ENCODE measurements around the gene ANKS4B. TPM values are rescaled to one million over a fixed set of nuclear protein-coding genes. Genes with fewer than 3 reads are reported as not detected.
A peak's percentile ranks its signal among the peaks of the same experiment; 100 is the strongest.
"Not testable (repeated sequence)": the region's sequence is repeated elsewhere in the genome, so short reads cannot be mapped to it uniquely, and the experiment has no call there.

The ANKS4B gene
- total RNA-seq, 8 experiments from 2014 or later: 0.05 to 0.43 (median 0.10) TPM; not detected in 1

DNA sequence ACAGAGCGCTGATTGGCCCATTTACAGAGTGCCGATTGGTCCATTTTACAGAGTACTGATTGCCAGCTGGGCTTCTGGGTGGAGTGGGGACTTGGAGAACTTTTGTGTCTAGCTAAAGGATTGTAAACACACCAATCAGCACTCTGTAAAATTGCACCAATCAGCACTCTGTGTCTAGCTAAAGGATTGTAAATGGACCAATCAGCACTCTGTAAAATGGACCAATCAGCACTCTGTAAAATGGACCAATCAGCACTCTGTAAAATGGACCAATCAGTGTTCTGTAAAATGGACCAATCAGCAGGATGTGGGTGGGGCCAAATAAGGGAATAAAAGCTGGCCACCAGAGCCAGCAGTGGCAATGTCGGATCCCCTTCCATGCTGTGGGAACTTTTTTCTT lies 56.3 kb downstream of the ANKS4B start:
- H3K4me3 ChIP-seq; ATAC-seq (replicated peaks in 6 of 8); H3K4me1 ChIP-seq (replicated peaks in 1 of 2); H3K27ac ChIP-seq: not testable (repeated sequence)
- in situ Hi-C loops (cut with MboI; ENCODE audit: low pct_unique_long_range_greater_than_20kb in 2 of 9, low sequenced_read_pairs in 9 of 9, unreplicated experiment in 9 of 9): loop anchor here in 5 of 9 experiments (10.0 to 25.0 kb wide), 3 partner anchors 102 to 477 kb away; partner anchors contain the start of genes ERI2 (in 1 of the 5) and REXO5 (in 1 of the 5)
- WGBS, 10 experiments: 73 to 100% (median 93%) methylated on average over 1 to 3 of the region's 3 CpGs; no CpG with 5 or more reads in 4 of the 10 experiments

- 0 to 30% (median 3%) methylated on average over 2 to 32 of the region's 36 CpGs for WGBS, 10 experiments
- in situ Hi-C loops (cut with MboI; ENCODE audit: low pct_unique_long_range_greater_than_20kb in 2 of 9, low sequenced_read_pairs in 9 of 9, unreplicated experiment in 9 of 9): no loop called here
- H3K27ac ChIP-seq: no peak overlapping the region
- ATAC-seq (replicated peaks in 6 of 8): peak; percentile 70 to 97 (median 94)
- H3K4me3 ChIP-seq: peak overlapping the region; percentile 35 to 57 (median 44)
- no peaks in the 10 kb centered on the region for H3K4me1 ChIP-seq (replicated peaks in 1 of 2)
Observed at GRCh38 chr16:21300309-21301167, 67.0 kb downstream of the ANKS4B start.

DNA sequence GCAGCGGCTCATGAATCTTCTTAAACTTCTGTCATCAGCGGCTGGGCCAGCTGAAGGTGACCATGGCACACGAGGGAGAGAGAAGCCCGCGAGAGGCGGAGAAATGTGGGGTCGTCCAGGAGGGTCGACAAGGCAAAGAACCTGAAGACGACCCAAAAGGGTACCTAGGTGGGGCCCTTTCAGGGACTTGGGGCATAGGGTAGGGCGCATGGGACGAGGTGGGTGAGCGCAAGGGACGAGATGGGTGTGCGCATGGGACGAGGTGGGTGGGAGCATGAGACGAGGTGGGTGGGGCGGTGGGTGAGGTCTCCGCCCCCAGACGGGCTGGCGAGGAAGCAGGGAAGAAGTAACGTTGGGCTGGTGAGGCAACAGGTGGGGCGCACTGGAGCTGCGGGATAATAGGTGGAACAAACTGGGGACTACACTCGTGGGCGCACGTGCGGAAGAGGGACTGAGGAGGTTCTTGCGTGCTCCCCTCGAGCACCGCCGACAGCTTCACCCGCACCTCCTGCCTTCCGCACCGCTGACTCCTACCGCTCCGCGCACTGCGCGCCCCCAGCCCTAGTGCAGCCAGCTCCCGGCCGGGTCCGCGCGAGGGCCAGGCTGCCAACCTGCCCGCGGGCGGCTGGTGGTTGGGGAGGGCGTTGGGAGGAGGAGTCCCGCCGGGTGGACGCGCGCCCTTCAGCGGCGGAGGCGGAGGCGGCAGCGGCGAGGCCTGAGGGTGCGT lies 67.8 kb downstream of the ANKS4B start:
- WGBS, 10 experiments: 0 to 10% (median 0%) methylated on average over 1 to 3 of the region's 60 CpGs; no CpG with 5 or more reads in 5 of the 10 experiments
- peak; percentile 37 to 75 (median 45) for ATAC-seq (replicated peaks in 6 of 8)
- Histone ChIP-seq H3K27ac (no peak overlapping the region), H3K4me1 (replicated peaks in 1 of 2) (no peaks in the 10 kb centered on the region), H3K4me3 (peak overlapping the region; percentile 35 to 57 (median 44))
- in situ Hi-C loops (cut with MboI; ENCODE audit: low pct_unique_long_range_greater_than_20kb in 2 of 9, low sequenced_read_pairs in 9 of 9, unreplicated experiment in 9 of 9): no loop called here

DNA sequence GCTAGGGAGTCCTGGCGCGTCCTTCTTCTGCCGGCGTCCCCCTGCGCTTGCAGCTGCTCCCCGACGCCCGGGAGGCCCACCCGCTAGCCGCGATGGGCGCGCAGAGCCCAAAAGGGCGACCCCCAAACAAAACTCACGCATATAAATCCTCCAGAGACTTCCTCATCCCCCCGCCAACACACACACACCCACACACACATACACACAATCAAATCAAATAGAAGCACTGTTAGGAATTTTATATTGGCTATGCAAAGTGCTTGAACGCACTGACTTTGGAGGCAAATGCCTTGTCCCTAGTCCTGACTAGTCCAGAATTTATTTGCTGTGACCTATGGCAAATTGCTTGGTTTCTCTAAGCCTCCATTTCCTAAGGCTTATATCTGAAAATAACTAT lies 68.4 kb downstream of the ANKS4B start:
- Histone ChIP-seq H3K27ac (no peak overlapping the region), H3K4me3 (peak overlapping the region; percentile 35 to 57 (median 44)), H3K4me1 (replicated peaks in 1 of 2) (no peaks in the 10 kb centered on the region)
- 0 to 20% (median 1%) methylated on average over 1 to 4 of the region's 17 CpGs; no CpG with 5 or more reads in 4 of the 10 experiments for WGBS, 10 experiments
- in situ Hi-C loops (cut with MboI; ENCODE audit: low pct_unique_long_range_greater_than_20kb in 2 of 9, low sequenced_read_pairs in 9 of 9, unreplicated experiment in 9 of 9): no loop called here
- peak in 1 of 8 experiments; percentile 0 for ATAC-seq (replicated peaks in 6 of 8)

- WGBS, 10 experiments: 0 to 53% (median 19%) methylated on average over 2 to 3 of the region's 3 CpGs; no CpG with 5 or more reads in 3 of the 10 experiments
- ATAC-seq (replicated peaks in 6 of 8): no peak
- peak overlapping the region in 1 of 5 donors; percentile 51 for H3K4me3 ChIP-seq
Observed at GRCh38 chr16:21302454-21302853, 69.0 kb downstream of the ANKS4B start.

DNA sequence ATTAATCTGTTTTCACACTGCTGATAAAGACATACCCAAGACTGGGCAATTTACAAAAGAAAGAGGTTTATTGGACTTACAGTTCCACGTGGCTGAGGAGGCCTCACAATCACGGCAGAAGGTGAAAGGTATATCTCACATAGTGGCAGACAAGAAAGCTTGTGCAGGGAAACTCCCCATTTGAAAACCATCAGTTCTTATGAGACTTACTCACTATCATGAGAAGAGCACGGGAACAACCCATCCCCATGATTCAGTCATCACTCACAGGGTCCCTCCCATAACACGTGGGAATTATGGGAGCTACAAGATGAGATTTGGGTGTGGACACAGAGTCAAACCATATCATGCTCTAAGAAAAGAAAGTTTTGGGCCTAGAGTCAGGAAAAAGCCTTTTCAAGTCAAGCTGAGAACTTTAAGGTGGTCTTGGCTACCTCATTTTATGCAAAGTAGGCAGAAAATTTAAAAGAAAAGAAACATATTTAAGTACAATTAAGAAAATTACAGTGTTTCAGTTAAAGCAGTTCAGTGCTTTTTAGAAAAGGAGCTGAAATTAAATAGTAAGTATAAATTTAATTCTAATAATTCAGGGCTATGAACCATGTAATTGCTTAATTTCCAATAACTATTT lies 69.5 kb downstream of the ANKS4B start:
- peak in 2 of 8 experiments; percentile 35 to 38 for ATAC-seq (replicated peaks in 6 of 8)
- WGBS, 10 experiments: 0 to 80% (median 25%) methylated on average over 1 to 4 of the region's 4 CpGs; no CpG with 5 or more reads in 1 of the 10 experiments
- in situ Hi-C loops (cut with MboI; ENCODE audit: low pct_unique_long_range_greater_than_20kb in 2 of 9, low sequenced_read_pairs in 9 of 9, unreplicated experiment in 9 of 9): no loop called here
- H3K27ac ChIP-seq: no peak overlapping the region
- peak overlapping the region in 1 of 5 donors; percentile 51 for H3K4me3 ChIP-seq
- no peaks in the 10 kb centered on the region for H3K4me1 ChIP-seq (replicated peaks in 1 of 2)

More at GRCh38 chr16:21302454-21302853, 69.0 kb downstream of the ANKS4B start:
- H3K27ac ChIP-seq: no peak overlapping the region
- no peaks in the 10 kb centered on the region for H3K4me1 ChIP-seq (replicated peaks in 1 of 2)
- in situ Hi-C loops (cut with MboI; ENCODE audit: low pct_unique_long_range_greater_than_20kb in 2 of 9, low sequenced_read_pairs in 9 of 9, unreplicated experiment in 9 of 9): no loop called here

Other genes starting within 250 kb of the ANKS4B start
- under 1 TPM in 6 of 8 experiments, not detected in 2; 0.14 to 0.71 (median 0.24) TPM for gene DNAH3, start 82.9 kb upstream of the ANKS4B start, total RNA-seq
- gene LDAF1, start 75.0 kb upstream of the ANKS4B start, total RNA-seq: 10 to 100 TPM in 6 of 8 experiments, 1 to 10 TPM in 2; 4.4 to 27.3 (median 19.5) TPM
- not detected for gene ZP2, start 22.1 kb upstream of the ANKS4B start, total RNA-seq
- 10 to 100 TPM in 1 of 8 experiments, 1 to 10 TPM in 4, under 1 TPM in 2, not detected in 1; 0.55 to 66.7 (median 1.7) TPM for gene CRYM, start 44.6 kb downstream of the ANKS4B start, total RNA-seq